Skin epidermis (tissue), 12 donors: ENCODE results near the gene STXBP6.
A peak's percentile ranks its signal among the peaks of the same experiment; 100 is the strongest.

Source experiments
- H3K27ac ChIP-seq, 21 experiments: fragments of 200-600 bp; sonication (generic) in 11 of 21; one replicate each; pipeline ENCODE4 v1.5.0; 2020; ENCODE audit warnings: mild to moderate bottlenecking in 3 of 21, inconsistent platforms in 2 of 21, moderate library complexity in 2 of 21
- H3K4me3 ChIP-seq, 7 experiments: fragments of 200-600 bp; sonication (generic) in 2 of 7; one replicate each; pipeline ENCODE4 v1.5.0; 2020; ENCODE audit warnings: inconsistent platforms in 2 of 7, mild to moderate bottlenecking in 2 of 7, moderate library complexity in 1 of 7

Gene STXBP6

GRCh38 chr14:25049568-25050268, at the start of gene STXBP6:
Gene STXBP6 (minus strand): TSS chr14:25050147. CDS start chr14:24974818, 75,329 bp downstream.
- Histone ChIP-seq H3K4me3 (peak within 1 kb of the TSS; percentile 25 to 56 (median 43)), H3K27ac (peak within 1 kb of the TSS in 13 of 21 experiments; percentile 5 to 78 (median 35))

DNA sequence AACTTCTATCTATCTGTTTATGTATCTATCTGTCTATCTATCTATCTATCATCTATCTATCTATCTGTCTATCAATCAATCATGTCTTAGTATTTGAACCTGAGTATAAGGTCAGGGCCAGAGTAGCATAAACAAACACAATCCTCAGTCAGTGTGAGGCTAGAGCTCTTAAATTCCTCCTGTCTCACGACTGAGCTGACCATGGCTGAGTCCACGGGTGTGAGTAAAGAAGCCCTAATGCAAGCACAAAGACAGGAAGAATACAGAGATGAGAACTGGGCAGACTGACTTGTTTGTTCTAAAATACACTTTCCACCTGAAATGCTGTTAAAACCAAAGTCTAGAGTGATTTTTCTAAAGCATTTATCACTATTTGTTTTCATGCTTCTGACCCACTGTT, 47.2 kb upstream of the STXBP6 start:
- no peak overlapping the region for H3K4me3 ChIP-seq
- no peak overlapping the region for H3K27ac ChIP-seq

DNA sequence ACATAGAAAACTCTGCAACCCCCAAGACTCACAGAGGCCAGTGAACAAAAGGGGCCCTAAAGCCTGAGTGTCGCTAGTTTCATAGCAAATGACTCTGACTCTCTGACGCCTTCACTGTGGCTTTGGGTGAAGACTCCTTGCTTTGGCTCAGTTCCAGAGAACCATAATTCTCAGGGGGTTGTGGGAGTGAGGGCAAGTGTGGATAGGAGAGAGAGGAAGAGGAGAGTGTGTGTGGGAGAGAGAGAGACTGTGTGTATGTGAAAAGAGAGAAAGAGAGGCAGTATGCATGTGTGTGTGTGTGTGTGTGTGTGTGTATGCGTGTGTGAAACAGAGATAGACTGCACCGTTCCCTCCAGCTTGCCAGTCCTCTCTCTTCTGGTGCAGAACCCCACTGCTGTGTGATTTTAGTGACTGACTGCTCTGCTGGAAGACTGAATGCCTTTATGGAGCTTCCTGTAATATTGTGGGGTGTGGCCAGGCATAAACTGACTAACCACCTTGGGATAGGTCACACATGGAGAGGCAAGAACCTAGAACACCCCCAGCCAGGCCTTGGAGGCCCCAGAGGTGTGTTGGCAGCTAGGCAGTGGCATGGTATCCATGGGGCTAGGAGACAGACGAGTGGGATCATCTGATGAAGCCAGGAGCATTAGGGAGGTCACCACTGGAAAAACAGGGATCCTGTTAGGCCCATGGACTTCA, 45.9 kb upstream of the STXBP6 start:
- H3K4me3 ChIP-seq, result no peak overlapping the region
- H3K27ac ChIP-seq, result no peak overlapping the region

DNA sequence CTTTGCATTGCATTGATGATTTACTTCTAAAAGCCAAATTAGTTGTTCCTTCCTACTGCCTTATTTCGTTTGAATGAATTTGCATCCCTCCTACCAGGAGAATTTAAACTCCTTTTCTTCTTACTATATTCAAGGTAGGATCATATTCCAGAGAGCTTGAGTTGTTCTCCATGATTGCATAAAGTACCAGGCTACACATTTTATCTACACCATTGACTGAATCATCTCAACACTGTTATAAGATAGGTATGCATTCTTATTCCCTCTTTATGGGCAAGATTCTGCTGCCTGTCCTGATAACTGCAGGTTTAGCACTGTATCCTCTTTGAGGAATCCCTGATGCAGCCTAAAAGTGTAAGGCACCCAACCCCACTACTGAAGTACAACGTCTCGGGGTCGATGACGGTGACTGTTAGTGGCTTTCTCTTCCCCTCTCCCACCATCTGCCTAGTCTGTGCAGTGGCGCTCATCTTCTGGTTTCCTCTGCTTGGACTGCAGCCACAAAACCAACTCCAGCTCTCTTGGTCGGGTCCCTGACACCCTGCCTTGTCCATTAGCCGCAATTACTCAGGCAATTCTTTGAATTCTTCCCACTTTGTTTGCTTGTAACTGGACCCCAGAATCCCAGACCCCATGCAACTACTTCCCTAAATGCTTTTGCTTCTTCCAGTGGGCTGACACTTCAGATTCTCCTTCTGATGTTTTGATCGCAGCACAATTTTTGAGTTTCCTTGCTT, 44.4 kb upstream of the STXBP6 start:
- Histone ChIP-seq H3K27ac (no peak overlapping the region), H3K4me3 (no peak overlapping the region)

- Histone ChIP-seq H3K4me3 (no peak overlapping the region), H3K27ac (no peak overlapping the region)
Measured at GRCh38 chr14:25092258-25092740, 42.4 kb upstream of the STXBP6 start.

DNA sequence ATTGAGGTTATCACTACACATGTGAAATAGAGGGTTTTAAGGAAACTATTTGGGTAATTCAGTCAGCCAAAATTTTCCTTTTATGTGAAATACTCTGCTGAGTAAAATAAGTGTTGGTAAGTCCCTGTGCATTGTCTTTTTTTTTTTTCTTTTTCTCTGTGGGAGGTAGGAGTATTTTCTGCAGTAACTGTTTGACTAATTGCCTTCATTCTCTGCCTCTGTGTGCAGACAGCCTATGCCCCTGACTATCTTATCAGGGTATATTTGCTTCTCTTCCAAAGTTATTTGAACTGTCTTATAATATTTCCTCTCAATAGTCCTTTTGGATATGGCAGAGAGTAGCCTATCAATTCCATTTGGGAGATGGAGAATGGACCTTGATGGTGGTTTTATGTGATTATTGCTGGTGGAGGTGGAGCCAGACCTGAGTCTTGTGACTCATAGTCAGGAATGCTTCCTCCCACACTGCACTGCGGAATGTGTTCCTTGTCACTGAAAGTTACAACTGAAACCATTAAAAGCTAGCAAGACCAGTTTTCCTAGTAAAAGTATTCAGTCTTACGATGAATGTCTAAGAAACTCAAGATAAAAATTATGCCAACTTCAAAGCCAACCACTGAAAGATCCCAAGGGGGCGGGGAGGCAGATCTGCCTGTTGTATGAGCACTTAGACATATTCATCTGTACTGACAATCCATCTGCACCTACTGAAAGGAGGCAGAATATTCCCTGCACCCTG, 40.9 kb upstream of the STXBP6 start:
- no peak overlapping the region for H3K4me3 ChIP-seq
- no peak overlapping the region for H3K27ac ChIP-seq

DNA sequence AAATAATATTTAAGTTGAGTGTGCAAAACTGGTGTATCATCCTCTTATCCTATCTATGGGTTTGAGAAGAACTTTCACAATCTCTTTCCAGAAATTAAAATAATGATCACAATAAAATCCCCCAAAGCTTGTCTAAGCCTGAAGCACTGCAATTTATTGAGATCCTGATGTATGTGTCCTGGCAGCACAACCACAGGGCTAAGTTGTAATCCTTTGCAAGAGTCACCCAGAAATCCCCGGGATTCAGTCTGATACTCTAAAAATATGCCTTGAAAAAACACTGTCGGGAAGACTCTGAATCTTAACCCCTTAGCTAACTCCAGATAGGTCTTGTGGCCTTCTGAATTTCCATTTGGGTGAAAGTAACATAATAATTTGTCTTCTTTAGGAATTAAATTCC, 40.3 kb upstream of the STXBP6 start:
- Histone ChIP-seq H3K27ac (no peak overlapping the region), H3K4me3 (no peak overlapping the region)

DNA sequence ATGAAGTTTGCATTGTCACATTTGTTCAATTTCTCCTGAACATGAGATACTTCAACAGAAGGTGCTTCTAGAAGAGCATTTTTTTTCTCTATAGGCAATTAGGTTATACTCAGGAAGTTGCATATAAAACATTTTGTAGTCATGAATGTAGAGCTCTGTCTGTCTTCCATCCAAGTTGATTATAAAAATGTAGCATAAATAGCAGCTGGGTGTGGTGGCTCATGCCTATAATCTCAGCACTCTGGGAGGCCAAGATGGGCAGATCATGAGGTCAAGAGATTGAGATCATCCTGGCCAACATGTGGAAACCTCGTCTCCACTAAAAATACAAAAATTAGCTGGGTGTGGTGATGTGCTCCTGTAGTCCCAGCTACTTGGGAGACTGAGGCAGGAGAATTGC, 39.5 kb upstream of the STXBP6 start:
- Histone ChIP-seq H3K4me3 (no peak overlapping the region), H3K27ac (no peak overlapping the region)

GRCh38 chr14:25086821-25087396, 37.0 kb upstream of the STXBP6 start:
- H3K27ac ChIP-seq, result no peak overlapping the region
- no peak overlapping the region for H3K4me3 ChIP-seq

- H3K4me3 ChIP-seq, result no peak overlapping the region
- no peak overlapping the region for H3K27ac ChIP-seq
Measured at GRCh38 chr14:25086081-25086480, 36.1 kb upstream of the STXBP6 start.

DNA sequence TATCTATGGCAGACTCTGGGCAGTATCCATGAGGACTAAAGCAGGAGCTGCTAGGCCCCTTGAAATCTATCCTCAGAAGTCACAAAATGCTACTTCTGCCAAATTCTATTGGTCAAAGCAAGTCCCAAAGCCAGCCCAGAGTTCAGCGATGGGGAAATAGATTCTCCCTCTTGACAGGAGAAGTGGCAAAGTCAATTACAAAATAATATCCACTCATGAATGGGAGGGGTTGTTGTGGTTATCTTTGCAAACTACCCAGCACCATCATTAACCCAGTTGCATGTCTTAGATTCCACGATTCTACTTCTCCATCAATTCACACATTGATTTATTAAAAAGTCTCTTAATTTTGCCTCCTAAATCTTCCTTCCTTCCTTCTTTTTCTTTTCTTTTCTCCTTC, 30.7 kb upstream of the STXBP6 start:
- H3K4me3 ChIP-seq, result no peak overlapping the region
- H3K27ac ChIP-seq, result no peak overlapping the region

DNA sequence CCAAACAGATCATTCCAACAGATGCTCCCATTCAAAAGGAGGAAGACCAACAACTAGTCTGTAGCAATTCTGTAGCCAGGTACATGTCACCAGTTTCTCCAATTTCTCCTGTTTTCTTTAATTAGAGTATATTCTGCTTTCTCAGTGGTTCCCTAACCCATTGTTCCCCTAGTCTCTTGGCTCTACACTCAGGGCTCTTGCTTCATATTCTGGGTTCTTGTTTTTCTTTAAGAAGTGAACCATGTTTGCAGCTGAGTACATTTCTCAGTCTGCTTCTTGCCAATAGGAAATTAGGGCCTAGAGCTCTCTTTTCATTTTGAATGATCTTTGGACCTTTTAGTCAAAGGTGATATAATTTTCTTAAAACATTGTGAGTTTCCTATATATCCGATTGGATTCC, 29.4 kb upstream of the STXBP6 start:
- no peak overlapping the region for H3K4me3 ChIP-seq
- no peak overlapping the region for H3K27ac ChIP-seq

DNA sequence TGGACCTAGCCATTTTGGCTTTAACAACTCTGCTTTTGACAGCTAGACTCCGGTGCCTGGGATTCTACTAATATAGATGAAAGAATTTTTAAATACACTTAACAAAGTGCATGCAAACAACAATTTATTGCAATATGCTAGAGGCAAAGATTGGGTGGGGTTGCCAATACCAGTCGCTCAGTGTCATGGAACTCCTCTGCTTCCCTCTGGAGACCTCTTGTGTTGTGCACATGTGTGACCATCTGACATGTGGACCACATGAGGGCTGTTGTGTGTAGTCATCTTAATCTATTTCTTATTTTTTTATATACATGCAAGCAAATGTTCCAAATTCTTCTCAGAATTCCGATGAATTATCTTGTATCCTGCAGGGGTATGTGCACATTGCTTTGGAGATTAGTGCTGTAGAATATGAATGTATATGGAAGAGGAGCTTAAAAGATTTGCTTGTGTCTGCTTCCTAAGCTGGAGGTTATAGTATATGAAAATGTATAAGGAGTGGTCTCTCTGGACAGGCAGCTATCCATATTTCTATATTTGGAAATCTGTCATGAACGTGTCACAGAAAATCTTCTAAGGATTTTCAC, 24.2 kb upstream of the STXBP6 start:
- H3K4me3 ChIP-seq, result no peak overlapping the region
- no peak overlapping the region for H3K27ac ChIP-seq

GRCh38 chr14:25069879-25070278, 19.9 kb upstream of the STXBP6 start:
- Histone ChIP-seq H3K4me3 (no peak overlapping the region), H3K27ac (no peak overlapping the region)

- H3K27ac ChIP-seq, result no peak overlapping the region
- H3K4me3 ChIP-seq, result no peak overlapping the region
Measured at GRCh38 chr14:25067600-25067999, 17.7 kb upstream of the STXBP6 start.

DNA sequence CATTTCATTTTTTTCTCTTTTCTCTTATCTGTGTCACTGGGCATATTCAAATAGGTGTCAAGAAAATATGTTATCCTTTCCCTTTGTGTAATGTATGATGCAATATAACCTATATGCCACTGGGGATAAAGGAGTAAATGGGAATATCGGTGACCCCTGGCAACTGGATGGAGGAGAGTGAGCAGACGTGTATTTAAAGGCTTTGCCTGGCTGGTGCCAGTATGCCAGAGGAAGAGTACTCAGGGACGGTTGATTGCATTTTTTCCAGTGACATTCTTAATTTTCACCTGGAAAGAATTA, 12.0 kb upstream of the STXBP6 start:
- Histone ChIP-seq H3K27ac (no peak overlapping the region), H3K4me3 (no peak overlapping the region)

DNA sequence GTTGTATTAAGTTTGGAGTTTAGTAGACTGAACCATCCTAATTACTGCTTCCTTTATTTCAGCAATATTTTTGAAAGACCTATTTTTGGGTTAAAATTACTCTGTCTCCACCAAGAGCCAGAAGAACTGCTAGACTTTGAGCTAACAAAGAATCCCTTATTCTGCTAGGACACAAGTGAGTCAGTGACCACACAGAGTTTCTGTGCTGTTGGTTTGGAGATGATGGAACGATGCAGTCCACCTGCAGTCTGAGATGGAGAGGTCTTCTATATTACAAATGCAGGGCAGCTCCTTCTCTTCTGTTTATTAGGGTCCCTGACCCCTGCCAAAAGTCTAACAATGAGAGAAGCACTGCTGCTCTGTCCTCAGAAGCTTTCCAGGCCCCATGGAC, 6.7 kb upstream of the STXBP6 start:
- no peak overlapping the region for H3K4me3 ChIP-seq
- no peak overlapping the region for H3K27ac ChIP-seq

DNA sequence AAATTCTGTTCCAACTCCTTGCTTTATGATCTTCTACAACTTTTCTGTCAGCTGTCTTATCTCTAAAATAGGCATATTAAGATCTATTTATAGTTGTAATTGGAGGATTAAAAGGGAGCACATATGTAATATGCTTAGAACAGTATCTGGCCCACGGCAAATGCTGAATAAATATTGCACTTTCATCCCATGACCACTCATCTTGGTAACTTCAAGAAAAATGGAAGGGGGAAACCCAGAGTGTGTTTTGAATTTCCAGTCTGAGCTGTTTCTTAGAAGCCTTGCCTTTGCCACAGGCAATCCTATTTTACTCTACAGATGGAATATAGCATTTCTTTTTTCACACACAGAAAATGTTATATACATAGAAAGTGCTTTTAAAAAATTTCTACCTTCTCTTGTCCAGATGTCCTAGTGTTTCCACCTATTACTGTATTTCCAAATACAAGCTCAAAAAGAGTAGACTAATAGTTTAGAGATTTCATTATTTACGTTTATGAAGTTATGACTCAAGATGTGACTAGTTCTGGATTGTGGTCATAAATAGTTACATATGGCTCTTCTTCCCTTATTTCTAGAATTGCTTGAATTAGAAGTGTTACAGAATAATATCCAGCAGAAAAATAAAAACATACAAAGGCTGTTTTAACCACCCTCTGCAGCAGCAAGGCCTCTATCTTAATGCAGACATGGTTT, 6.2 kb upstream of the STXBP6 start:
- Histone ChIP-seq H3K4me3 (no peak overlapping the region), H3K27ac (no peak overlapping the region)

DNA sequence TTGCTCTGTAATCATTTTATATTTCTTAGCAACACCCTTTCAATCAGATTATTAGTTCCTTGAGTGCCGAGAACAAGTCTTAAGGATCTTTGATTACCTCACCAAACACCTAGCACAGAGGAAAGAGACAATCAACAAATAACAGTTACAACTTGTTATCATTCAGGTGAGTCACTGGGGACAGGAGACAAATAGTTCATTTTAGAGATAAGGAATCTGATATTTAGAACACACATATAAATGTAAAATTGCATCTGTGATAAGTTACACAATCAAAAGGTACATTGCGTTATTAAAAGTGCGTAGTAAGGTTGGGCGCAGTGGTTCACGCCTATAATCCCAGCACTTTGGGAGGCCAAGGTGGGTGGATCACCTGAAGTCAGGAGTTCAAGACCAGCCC, 5.1 kb upstream of the STXBP6 start:
- no peak overlapping the region for H3K27ac ChIP-seq
- H3K4me3 ChIP-seq, result no peak overlapping the region
